Raji (cell line): Measurements from ENCODE around the gene FGFRL1.

Experiments used
- POLR2A ChIP-seq: IDR thresholded peaks from 2 replicates; pipeline ENCODE4 v1.6.1; 2011; ENCODE audit warnings: low read depth, low read length, control low read depth; ENCODE audit not compliant: insufficient read depth

The FGFRL1 gene

DNA sequence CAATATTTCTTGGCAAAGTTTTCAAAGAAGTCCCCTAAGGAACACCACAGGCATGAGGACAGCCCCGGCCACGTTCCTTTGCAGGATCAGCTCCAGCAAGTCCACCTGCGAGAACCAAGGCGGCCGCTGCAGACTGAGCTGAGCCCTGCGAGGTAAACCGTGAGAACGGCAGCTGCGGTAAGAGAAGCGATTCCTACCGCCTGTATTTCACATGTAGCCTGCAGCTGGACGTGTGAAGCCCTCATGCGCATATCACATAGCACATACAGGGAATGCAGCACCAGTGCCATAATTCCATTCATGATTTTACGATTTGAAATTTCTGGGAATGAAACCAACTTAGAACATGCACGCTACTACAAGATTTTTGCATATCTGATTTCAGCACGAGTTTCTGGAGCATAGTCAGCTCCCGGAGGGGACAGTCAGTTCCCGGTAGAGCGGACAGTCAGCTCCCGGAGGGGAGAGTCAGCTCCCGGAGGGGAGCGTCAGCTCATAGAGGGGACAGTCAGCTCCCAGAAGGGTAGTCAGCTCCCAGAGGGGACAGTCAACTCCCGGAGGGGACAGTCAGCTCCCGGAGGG lies 41.7 kb downstream of the FGFRL1 start:
- no peak for TF ChIP-seq POLR2A

DNA sequence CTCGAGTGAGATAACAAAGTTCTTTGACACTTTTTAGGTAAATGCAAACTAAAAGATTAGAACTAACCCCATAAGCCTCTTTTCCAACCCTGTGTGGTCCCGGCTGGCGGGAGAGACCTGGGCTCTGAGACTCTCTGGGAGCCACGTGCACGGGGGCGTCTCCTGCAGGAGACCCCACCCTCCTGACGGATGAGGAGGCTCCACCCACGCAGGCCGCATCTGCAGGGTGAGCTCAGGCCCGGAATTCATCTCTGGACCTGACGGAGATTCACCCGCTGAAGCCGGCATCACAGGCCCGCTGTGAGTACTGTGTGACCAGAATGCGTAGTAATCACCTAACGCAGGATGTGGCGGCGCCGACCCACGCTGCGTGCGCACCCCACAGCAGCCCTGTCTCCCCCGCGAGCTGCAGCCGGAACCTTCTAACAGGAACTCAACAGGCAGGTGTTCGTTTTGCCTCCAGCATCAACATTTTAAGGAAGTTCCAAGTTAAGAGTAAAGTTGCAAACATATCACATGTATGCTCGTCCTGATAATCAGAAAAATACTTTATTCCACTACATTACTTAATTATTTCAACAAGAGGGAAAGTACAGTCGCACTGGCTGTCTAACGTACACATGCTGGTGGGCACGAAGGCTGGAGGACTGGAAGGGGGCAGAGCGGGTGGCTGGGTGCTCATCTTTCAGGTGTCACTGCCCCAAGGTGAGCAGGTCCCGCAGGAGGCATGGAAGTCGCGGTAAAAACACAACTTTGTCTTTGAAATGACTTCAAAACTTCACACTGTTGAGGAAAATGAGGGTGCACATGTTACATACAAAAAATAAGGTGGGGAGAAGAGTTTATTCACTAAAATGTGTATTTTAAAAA lies 44.5 kb downstream of the FGFRL1 start:
- peak; percentile 50 for TF ChIP-seq POLR2A

DNA sequence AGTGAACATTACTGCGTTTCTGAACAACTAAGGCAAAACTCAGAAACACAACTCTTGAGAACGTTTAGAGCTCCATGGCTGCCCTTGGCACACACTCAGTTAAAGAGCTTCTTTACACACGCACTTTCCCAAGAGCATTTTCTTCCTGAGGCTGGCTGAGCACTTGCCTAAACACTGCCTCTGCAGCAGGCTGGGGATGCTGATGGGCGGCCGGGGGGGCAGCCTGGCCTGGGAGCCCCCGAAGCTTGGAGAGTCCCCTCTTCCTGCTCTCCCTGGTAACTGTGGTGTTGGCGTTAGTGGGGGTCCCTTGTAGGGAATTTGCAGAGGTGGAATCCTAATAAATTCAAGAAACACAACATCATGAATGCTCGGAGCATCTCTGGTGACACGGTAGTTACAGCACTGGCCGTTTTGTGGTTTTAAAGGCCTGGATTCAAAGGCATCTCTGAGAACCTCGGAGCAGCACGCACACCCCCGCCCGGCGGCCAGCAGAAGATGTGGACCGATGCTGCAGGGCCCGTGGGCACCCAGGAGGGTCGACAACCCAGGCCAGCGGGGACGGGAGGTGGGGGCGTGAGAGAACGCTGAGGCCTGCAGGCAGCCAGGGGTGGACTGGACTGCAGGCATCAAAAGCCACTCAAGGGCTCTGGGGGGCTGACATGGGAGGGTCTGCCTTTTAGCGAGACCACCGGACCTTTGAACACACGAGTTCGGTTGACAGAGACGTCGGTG lies 45.4 kb downstream of the FGFRL1 start:
- TF ChIP-seq POLR2A, result no peak

DNA sequence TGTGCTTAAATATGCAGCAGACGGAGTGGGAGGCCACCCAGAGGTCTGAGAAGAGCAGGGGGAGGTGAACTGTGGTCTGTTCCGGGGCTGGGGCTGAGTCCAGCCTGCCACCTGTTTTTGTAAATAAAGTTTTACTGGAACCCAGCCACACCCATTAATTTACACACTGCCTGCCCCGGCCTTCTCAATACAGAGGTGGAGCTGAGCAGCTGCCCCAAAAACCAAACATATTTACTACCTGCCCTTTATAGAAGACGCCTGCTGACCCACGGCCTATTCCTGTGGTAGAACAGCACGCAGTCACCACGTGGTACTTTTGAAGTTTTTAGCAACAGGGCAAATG lies 45.9 kb downstream of the FGFRL1 start:
- TF ChIP-seq POLR2A, result no peak

DNA sequence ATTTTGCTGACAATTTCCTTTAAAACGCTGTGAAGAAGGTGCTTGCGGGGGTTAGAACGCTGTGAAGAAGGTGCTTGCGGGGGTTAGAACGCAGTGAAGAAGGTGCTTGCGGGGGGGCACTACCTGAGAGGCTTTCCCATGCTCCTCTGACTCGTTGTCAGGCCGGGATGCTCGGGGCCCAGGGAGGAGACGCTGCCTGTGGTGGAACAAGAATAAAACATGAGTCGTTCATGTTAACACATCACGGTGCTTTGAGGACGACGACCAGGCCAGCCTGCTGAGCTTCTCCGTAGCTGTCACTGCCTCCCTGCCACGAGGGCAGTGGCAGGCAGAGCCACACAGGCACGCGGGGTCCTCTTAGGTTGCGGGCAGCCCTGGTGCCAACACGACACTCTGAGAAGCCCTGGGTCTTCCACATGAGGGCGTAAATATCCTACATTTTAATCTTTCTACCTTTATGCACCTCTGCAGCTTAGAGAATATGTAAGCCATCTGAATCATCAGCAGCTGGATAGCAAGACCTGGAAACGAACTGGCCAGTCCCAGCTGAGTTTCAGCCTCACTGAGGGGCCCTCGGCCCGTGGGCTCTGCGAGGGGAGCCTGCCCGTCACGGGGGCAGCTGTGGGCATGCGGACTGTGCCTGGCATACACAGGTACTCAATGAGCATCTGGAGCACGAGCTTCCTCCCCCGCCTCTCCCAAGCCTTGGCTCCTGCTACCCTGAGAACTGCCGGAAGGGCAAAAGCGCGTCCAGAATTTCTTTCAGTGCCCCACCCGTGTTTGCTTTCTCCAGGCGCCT lies 47.0 kb downstream of the FGFRL1 start:
- TF ChIP-seq POLR2A, result no peak

DNA sequence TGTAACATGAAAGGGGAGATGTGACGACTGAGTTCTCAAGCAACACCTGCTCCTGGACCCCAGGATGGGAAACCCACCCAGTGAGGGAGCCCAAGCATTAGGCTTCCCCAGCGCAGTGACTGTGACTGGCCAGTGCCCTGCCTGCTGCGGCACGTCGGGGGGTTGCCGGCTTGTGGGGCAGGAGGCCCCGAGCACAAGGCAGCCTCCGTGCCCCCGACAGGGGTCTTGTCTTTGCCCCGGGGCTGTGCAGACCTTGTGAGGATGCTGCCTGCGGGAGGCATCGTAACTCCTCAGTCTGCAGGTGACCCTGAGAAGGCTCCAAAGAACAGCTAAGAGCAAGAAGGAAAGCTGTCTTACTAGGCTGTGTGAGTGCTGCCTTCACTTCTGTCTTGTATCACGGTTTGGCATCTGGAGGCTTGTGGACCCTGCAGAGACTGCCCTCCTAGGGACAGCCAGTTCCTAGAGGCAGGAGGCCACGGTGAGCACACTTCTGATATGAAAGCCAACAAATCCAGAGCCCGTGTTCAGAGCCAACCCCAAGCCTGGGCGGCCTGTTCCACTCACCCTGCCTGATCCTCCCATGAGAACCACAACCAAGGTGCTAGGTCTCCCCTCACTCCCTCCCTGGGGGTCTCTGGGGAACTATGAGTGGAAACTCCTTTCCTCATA lies 47.7 kb downstream of the FGFRL1 start:
- no peak for TF ChIP-seq POLR2A

DNA sequence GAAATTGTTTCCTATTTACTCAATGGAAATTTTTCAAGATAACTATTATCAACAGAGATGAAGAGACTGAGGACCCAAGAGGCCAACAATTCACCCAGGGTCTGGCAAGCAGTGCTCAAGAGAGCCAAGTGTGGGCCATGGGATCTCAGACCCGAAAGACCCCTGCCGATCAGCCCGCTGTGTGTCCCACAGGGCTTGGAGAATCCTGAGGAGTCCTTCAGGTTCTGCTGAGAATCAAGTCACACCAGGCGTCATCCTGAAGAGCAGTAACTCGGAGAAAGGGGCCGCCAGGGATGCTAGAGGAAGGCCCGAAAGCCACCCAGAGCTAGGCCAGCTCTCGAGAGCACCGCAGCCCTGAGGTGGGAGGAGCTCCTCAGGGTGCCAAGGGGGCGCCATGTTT lies 48.7 kb downstream of the FGFRL1 start:
- TF ChIP-seq POLR2A, result no peak

DNA sequence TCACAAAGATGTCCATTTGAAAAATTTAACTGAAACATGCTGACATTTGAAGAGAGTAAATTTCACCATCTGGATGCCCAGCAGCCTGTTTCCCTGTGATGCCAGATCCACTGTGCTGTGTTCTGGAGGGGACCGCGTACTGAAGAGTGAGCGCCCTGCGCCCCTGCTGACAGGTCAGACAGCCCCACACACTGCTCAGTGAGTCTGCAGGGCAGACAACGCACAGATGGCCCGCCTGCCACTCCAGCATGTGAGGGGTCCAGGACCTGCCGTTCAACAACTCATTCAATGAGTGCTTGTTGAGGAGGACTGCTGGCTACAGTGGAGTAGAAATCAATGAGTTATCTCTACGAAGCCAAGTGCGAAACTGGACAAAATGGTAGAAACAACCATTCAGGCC lies 49.2 kb downstream of the FGFRL1 start:
- no peak for TF ChIP-seq POLR2A

DNA sequence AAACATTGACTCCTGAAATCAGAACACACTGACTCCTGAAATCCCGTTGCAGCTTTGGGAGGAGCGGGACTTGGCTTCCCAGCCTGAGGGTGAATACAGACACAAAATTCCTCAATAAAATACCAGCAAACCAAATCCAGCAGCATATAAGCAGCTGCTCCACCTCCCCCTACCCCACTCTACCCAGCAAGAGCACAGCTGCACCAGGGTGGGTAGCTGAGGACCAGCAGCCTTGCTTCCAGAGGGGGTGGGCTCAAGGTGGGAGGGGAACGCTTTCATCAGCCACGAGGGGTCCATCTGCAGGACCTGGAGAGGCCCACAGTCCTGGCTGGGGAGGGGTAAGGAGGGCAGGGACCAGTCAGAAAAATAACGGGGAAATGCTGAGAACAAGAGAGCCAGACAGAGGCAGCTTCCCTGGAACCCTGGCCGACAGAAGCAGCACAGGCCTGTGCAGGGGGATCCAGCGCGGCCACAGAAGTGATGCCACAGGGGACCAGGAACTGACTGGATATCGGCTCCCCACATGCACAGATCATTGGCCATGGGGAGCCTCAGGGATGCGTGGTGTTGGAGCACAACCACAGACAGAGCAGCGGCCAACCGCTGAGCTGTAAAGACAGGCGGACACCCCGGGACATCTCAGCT lies 49.8 kb downstream of the FGFRL1 start:
- no peak for TF ChIP-seq POLR2A

DNA sequence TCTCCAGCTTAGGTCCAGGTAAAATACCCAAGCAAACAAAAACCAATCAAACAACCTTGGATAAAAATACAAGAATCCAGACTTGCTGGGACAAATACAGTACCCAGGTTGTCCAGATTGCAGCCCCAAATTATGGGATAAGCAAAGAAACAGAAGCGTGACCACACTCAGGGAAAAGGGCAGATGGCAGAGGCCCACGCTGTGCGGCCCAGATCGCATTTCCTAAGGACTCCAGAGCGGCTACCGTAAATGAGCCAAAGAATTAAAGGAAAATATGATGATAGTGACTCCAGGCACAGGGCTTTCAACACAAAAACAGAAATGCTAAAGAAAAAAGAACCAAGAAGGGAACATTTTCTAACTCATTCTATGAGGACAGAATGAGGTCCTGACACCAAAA lies 50.3 kb downstream of the FGFRL1 start:
- no peak for TF ChIP-seq POLR2A

DNA sequence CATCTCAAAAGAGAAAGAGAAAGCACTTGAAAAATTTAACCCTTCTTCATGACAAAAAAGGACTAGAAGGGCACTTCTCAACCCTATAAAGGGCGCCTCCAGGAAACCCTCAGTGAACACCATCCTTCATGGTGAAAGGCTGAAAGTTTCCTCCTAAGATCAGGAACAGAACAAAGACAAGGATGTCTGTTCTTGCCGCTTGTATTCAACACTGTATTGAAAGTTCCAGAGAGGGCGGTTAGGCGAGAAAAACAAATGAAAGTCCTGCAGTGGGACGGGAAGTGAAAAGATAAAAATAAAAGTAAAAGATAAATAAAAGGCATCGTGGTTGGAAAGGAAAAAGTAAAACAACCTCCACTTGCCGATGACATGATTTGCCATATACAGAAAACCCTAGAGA lies 51.0 kb downstream of the FGFRL1 start:
- TF ChIP-seq POLR2A, result no peak

DNA sequence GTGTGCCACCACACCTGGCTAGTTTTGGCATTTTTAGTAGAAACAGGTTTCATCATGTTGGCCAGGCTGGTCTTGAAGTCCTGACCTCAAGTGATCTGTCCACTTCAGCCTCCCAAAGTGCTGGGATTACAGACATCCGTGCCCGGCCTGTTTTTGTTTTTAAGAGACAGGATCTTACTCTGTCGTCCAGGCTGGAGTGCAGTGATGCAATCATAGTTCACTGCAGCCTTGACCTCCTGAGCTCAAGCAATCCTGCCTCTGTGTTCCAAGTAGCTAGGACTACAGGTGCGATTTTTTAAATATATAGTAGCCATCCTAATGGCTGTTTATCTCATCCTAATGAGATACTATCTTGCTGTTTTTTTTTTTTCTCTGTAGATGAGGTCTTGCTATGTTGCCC lies 54.3 kb downstream of the FGFRL1 start:
- TF ChIP-seq POLR2A, result no peak

DNA sequence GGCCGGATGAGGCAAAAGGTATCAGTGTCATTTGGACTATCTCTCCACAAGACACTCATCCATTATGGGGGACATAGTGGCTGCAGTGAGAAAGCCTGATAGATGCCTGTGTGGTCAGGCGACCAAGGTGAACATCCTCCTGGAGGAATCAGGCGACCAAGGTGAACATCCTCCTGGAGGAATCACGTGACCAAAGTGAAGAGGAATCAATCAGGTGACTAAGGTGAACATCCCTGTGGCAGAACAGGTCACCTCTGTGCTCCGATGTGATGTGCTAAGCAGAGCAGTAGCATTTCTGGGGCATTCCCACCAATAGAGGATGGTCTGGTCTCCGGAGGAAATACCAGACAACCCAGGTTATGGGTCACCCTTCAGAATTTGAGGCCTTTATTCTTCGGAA lies 58.0 kb downstream of the FGFRL1 start:
- no peak for TF ChIP-seq POLR2A

DNA sequence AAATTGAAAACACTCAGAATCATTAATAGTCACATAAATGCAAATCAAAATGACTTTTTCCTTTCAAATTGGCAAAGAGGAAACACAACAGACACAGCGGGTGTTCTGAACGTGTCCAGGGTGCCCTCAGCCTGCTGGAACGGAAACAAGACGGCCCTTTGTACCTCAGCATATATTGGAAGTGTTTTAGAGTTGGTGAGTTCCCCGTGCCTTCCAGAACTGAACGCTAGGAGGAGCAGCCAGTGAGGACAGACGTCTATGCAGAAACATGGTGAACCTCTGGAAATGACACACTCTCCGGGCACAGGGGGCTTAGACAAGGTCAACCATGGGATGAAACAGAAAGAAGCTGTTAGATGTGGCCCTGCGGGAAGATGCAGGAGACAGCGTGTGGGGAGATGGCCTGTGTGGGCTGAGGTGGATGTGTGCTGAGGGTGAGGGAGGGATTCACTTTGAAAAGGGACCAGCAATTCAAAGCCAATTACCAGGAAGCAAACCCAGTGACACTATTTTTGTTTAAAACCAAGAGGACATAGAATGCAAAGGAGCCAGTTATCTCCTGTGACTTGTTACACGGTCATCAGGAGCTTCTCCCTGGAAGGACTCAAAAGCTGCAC lies 61.5 kb downstream of the FGFRL1 start:
- TF ChIP-seq POLR2A, result no peak
